ENCODE measurements around the gene ZNF148.
"Not testable (repeated sequence)": the region's sequence is repeated elsewhere in the genome, so short reads cannot be mapped to it uniquely, and the experiment has no call there.

ZNF148 gene, protein sequence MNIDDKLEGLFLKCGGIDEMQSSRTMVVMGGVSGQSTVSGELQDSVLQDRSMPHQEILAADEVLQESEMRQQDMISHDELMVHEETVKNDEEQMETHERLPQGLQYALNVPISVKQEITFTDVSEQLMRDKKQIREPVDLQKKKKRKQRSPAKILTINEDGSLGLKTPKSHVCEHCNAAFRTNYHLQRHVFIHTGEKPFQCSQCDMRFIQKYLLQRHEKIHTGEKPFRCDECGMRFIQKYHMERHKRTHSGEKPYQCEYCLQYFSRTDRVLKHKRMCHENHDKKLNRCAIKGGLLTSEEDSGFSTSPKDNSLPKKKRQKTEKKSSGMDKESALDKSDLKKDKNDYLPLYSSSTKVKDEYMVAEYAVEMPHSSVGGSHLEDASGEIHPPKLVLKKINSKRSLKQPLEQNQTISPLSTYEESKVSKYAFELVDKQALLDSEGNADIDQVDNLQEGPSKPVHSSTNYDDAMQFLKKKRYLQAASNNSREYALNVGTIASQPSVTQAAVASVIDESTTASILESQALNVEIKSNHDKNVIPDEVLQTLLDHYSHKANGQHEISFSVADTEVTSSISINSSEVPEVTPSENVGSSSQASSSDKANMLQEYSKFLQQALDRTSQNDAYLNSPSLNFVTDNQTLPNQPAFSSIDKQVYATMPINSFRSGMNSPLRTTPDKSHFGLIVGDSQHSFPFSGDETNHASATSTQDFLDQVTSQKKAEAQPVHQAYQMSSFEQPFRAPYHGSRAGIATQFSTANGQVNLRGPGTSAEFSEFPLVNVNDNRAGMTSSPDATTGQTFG
- 67.3 to 152 reads per million in 2 donors for total RNA-seq

DNA sequence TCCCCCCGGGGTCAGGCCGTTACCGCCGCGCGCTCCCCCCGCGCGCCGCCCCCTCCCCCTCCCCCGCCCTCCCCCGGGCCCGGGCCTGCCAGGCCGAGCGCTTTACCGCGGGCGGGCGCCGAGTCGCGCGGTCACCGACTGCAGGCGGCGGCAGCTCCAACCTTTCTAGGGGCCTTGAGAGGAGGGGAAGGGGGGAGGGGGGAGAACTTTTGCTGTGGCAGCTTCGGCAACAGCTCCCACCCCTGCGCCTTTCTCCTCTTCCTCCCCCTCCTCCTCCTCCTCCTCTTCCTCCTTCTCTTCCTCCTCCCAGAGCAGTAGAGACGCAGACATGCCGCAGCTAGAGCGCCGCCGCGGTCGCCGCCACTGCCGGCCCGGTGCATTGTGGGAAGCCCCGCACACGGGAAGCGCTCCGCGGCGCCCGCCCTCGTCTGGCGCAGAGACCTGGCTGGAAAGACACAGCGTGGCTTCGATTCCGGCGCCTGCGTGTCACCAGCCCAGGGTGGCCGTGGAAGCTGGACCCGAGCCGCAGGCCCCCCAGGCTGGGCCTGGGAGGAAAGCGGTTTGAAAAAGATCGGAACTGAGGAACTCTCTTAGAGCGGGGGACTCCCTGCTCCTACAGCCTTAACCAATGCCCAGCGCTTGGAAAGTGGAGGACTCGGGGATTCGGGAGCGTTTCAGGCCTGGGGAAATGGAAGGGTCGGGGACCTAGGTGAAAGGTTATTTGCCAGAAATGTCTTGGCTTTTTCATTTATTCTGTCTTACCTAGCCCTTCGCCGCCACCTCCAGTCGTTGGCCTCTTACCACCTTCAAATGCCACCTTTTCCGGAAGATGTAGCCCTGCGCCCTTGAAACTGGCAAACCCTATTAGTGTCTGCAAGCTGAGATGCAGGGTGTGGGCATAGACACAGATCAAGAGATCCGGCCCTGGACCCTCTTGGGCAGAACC, at the start of gene ZNF148:
TSS of gene ZNF148 (minus strand) at position 330 of the 946 bp plus-strand sequence. CDS start 61,685 bp downstream, outside the sequence.
- peak; percentile 85 for DNase-seq

DNA sequence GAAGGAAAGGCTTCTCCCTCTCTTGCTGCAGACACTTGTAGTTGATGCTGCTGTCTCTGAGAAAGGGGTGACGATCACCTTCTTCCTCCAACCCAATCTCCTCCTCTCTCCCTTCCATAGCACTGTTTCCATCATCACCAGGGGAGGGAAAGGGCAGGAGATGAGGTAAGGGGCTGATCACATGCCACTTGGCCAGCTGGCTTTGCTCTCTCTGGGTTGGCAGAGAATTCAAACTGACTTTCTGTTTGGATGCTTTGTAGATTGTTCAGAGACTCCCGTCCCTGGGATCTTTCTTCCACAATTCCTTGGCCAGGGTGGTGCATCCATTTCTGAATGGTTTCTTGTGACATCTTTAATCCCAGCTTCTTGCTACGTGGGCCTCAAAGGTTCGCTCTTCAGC, 43.2 kb upstream of the ZNF148 start:
- no peak for DNase-seq

DNA sequence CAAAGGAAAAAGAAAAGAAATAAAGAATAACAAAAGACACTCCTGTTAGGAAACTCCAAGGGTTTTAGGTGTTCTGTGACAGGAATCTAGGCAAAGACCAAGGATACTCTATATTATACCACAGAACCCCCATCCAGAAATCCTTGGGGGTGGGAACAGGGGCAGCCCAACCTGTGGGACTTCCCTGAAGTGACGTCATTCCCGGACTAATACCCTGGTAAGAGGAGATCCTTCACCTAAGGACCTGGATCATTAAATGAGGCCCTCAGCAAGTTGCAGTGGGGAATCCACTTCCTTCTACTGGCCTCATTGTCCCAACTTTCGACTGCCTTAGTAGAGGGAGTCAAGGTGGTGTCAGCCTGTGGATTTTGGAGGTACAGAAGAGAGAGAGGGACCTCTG, 41.1 kb upstream of the ZNF148 start:
- DNase-seq = no peak

DNA sequence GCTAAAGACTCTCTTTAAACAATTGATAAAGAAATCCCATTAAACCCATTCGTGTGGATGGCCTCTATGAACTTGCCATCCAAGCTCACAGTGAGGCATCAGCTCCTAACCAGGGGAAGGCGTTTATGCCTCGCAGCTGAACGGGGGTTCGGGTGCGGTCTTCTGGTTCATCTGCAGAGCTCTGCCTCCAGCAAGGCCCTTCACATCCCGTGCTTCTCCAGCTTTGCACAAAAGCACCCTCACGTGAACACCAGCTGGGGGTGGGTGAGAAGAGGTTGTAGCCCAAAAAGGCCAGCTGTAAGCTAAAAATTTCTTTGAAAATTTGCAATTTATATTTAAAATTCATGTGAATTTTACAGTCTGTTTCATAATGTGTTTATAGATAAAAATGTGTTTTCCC, 39.5 kb upstream of the ZNF148 start:
- no peak for DNase-seq

DNA sequence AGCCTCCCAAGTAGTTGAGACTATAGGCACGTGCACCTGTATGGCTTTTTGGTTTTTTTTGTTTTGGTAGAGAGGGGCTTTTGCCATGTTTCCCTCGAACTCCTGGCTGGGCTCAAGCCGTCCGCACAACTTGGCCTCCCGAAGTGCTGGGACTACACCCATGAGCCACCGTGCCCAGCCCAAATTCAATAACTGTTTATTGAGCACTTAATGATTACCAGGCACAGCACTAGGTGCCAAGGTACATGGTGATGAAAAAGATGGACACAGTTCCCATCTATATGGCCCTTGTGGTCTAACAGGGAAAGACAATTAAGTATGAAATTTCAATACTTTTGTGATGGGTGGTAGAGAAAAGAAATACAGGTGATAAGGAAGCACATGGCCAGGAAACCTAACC, 35.8 kb upstream of the ZNF148 start:
- DNase-seq = no peak

DNA sequence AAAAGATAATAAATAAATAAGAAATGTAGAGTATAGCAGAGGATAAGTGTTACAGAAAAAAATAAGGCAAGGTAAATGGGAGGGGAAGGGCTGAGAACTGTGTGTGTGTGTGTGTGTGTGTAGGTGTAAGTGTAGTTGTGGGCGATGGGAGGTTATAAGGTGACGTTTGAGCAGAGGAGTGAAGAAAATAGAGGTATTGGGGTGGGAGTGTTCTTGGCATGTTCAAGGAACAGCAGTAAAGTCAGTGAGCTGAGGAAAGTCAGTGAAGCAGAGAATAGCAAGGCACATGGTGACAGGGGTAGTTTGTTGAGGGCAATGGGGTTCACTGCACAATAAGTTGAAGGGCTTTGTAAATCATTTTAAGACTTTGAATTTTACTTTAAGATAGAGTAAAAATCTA, 30.9 kb upstream of the ZNF148 start:
- no peak for DNase-seq

DNA sequence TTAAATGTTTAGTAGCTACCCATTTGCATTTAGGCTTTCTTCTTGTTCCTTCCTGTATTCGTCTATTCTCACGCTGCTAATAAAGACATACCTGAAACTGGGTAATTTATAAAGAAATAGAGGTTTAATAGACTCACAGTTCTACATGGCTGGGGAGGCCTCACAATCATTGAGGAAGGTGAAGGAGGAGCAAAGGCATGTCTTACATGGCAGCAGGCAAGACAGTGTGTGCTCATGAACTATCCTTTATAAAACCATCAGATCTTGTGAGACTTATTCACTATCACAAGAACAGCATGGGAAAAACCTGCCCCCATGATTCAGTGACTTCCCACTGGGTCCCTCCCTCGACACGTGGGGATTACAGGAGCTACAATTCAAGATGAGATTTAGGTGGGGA, 30.4 kb upstream of the ZNF148 start:
- not testable (repeated sequence) for DNase-seq

DNA sequence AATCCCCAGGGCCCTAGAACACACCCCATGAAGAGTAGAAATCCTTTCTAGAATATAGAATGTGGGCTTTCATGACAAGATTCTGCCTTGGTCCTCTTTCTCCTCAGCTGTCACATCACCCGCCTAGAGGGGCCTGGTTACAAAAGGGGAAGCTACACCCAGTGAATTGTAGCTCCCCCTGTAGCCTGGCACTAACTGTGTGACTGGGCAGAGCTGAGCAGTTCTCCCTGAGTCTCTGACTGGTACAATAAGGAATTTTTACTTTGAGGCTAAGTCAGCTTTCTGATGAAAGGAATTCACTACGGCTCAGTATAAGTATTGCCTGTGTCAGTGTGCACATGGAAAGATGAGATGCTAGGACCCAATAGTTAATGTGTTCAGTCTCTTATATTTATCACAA, 28.7 kb upstream of the ZNF148 start:
- no peak for DNase-seq

DNA sequence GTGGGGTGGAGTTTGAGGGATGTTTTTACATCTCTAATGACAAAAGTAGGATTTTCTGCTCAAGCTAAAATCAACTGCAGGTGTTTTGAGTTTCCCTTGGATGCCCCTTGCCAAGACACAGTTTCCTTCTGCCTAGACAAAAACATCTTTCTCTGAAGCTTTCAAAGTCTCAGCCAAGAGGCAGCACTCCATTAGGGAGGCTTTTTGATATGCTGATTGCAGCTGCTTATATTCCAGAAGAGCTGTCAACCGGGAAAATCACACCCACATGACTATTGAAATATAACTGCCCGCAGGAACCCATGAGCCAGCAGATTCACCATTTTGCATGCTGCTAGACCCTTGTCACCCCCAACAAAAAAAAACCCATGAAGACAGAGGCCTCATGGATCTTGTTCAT, 27.5 kb upstream of the ZNF148 start:
- no peak for DNase-seq

DNA sequence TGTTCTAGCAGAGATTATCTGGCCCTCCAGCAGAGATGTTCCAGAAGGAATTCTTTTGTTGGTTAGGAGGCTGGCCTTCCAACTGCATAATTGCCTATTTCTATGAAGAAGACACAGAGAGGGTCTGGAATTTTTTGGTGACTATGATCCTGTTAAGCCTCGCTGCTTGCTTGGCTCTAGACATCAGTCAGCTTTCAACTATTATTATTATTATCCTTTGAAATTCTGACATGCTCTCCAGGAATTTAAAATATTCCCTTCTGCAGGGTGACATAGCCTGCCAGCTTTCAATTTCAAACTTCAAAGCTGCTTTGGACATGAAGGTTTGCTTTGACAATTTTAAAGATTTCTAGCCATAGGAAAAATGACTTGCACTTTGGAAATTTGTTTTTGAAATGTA, 26.3 kb upstream of the ZNF148 start:
- DNase-seq = no peak

DNA sequence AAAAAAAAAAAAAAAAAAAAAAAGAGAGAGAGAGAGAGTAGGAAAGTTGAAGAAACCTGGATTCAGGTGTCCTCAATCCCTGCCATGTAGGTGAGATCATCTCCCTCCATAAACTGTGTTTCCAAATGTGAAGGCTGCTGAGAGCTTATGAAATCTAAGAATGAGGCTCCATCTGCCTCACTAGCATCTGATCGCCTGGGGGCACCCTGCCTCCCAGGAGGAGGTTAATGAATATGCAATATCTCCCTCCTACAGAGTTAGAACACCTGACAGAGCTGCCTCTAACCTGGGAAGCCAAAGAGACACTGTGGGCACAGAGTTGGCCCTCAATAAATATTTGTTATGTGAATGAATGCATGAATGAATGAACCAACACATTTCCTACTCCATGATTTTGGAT, 23.8 kb upstream of the ZNF148 start:
- DNase-seq = no peak

DNA sequence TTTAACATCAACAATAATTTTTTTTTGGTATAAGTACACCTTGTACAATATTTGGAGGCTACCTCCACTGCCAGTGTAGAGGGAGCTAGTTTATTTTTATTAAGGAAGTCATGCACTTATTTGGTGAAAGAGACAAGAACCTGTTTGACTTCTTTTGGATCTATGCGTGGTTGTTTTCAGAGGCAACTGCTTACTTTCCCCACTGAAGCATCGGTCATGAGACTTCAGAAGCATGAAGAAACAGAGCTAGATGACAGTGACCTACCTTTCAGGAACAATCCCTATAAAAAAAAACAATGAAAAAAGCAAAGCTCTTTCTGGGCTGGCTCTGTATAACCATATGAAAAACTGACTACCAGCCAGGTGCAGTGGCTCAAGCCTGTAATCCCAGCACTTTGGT, 20.0 kb upstream of the ZNF148 start:
- no peak for DNase-seq

DNA sequence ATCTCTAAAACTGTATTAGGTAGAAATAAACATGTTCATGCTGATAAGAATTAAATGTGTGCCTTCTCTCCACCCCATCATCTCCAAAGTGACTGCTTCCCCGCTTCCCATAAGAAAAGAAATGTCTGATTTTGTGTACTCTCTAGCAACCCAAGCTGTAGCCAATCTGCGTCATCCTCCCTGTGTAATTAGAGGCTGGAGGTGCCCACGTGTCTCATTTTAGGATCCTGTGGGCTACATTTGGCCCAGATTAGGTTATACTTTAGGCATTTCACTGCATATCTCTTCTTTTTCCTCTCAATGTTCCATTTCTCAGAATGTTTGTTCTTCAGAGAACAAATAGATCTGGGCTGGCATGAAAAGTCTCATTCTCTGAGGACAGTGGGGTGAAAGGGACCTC, 19.3 kb upstream of the ZNF148 start:
- no peak for DNase-seq

DNA sequence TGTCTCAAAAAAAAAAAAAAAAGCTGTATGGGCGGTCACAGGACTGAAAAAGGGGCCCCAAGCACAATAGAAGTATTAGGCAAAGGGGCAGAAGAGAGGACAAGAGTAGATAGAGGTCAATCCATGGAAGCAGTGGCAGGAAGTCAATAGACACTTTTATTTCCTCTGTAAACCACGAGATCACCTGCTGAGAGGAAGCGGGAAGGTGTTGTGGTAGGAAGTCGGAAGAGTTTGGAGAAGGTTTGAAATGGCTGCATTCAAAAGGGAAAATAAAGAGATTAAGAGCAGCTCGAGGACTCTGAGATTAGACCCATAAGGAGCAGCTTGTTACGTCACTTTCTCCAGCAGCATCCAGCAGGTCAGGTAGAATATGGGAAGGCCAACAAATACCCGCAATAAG, 14.2 kb upstream of the ZNF148 start:
- no peak for DNase-seq

DNA sequence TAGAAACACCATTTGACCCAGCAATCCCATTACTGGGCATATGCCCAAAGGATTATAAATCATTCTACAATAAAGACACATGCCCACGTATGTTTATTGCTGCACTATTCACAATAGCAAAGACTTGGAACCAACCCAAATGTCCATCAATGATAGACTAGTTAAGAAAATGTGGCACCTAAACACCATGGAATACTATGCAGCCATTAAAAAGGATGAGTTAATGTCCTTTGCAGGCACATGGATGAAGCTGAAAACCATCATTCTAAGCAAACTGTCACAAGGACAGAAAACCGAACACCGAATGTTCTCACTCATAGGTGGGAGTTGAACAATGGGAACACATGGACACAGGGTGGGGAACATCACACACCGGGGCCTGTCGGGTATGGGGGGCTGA, 13.2 kb upstream of the ZNF148 start:
- not testable (repeated sequence) for DNase-seq

DNA sequence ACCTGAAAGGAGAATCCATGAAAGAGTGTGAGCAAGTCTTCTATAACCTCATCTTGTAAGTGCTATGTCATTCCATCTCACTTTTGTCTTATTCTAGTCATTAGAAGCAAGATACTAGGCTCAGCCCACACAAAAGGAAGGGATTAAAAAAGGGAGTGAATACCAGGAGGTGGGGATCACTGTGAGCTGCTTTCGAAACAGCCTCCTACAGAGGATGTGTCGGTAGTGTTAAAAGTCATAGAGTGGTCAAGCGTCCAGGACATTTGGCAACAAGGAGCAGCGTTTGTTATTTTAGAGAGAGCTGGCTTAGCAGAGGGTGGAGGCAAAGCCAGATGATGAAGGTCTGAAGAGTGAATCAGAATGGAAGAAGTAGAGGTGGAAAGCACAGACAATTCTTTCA, 11.7 kb upstream of the ZNF148 start:
- DNase-seq = no peak

DNA sequence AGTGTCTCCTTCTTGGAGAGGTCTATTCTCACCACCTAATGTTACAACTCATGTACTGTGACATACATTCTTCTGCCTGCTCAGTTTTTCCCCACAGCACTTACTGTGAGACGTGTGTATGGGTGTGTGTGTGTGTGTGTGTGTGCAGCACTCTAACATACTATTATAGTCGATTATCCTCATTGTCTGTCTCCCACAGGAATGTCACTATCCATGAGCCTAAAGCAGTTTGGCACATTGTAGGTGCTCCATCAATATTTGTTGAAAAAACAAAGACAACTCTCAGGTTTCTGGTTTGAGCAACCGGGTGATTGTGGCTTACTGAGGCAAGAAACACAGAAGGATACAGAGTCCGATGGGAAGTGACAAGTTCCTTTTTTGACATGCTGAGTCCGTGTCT, 8.6 kb upstream of the ZNF148 start:
- DNase-seq = no peak

DNA sequence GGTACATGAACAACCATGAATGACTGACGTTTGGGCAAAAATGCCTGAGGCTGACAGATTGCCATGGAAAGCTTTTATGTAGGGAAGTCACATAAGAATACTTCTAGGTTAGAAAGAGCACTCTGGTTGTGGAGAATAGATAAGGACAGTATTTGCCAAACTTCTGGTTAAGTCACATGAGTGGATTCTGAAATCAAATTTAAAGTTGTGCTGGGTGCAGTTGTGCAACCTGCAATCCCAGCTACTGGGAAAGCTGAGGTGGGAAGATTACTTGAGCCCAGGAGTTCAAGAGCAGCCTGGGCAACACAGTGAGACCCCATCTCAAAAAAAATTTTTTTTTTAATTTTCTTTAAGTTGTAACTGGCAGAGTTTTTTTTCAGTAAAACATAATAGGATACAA, 7.2 kb upstream of the ZNF148 start:
- DNase-seq = no peak

DNA sequence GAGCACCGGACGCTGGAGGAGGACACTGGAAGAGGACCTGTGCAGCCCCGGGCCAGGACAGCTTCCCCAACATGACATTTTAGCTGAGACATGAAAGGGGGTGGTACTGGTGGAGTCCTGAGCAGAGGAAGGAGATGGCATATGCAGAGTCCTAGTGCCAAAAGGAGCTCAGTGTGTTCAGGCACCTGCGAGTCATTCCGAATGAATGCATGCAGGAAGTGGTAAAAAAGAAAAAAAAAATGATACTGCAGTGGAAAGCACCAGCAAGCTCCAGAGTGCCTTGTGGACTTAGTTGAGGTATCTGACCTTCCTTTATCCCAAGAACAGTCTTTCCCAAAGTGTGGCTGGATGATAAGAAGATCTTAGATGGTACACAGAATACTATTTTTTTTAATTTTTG, 6.6 kb upstream of the ZNF148 start:
- no peak for DNase-seq

DNA sequence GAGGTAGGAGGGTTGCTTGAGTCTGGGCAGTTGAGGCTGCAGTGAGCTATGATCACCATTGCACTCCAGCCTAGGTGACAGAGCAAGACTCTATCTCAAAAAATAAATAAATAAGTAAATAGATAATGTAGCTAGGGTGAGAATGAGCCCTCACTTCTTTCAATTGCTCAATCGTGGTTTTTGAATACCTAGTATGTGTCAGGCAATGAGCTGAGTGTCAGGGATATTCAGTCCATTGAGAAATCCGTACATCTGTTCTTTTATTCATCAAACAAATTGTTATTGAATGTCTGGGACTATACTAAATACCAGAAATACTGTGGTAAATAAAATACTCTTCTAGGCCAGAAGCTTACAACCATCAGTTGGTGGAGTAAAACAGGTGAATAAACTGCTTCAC, 6.2 kb upstream of the ZNF148 start:
- DNase-seq = no peak

DNA sequence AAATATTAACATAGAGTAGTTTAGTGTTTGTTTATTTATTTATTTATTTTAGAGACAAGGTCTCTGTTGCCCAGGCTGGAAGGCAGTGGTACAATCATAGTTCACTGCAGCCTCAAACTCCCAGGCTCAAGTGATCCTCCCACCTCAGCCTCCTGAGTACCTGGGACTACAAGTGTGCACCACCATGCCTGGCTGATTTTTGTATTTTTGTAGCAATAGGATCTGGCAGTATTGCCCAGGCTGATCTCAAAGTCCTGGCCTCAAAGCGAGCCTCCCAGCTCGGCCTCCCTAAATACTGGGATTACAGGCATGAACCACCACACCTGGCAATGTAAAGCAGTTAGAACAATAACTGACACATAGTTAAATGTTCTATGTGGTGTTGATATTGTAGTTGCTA, 4.4 kb upstream of the ZNF148 start:
- no peak for DNase-seq

DNA sequence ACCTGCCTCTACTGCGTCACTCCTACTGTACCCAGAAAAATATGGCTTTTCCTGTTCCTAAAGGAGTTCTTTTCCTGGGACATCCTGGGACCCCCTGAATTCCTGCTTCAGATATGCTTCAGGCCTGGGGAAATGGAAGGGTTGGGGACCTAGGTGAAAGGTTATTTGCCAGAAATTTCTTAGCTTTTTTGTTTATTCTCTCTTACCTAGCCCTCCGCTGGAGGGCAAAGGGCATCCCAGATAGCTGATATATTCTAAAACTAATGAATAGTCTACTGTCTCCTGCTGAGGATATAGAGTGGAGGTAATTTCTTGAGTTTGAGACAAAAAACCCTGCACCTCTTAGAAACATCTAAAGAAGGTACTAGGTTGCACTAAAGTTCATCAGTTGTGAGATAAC, 3.6 kb upstream of the ZNF148 start:
- DNase-seq = no peak
